Lower leg skin (tissue), 3 donors: ENCODE results near the gene NAPSA.

Experiments used
- CTCF ChIP-seq, 3 donors: fragments of 450-650 bp; IDR thresholded peaks; one replicate each; pipeline ENCODE4 v1.5.1; 2016; ENCODE audit warnings: antibody characterized with exemption in 3 of 3, mild to moderate bottlenecking in 3 of 3, moderate library complexity in 2 of 3
- POLR2A ChIP-seq, 2 donors: fragments of 450-650 bp; IDR thresholded peaks; one replicate each; pipeline ENCODE4 v1.6.1; 2016 to 2017; ENCODE audit warnings: antibody characterized with exemption in 2 of 2, mild to moderate bottlenecking in 1 of 2, moderate library complexity in 1 of 2

- TF ChIP-seq CTCF (IDR thresholded peaks at IDR 0.05) (no peak), POLR2A (IDR thresholded peaks at IDR 0.05) (no peak)
Measured at GRCh38 chr19:50362656-50363424, 2.6 kb downstream of the NAPSA start.
